ENCODE data around the gene NUP58. TPM values are rescaled to one million over a fixed set of nuclear protein-coding genes. Genes with fewer than 3 reads are reported as not detected.

NUP58 gene
- total and polyA plus RNA-seq, 9 of the 15 experiments (the other 6 are each of a cell fraction or from before 2014, with no cell fraction given), result 12.5 to 98.0 (median 42.6) TPM

- TF ChIP-seq, protein P1, sequence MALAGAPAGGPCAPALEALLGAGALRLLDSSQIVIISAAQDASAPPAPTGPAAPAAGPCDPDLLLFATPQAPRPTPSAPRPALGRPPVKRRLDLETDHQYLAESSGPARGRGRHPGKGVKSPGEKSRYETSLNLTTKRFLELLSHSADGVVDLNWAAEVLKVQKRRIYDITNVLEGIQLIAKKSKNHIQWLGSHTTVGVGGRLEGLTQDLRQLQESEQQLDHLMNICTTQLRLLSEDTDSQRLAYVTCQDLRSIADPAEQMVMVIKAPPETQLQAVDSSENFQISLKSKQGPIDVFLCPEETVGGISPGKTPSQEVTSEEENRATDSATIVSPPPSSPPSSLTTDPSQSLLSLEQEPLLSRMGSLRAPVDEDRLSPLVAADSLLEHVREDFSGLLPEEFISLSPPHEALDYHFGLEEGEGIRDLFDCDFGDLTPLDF (CRISPR knock-in tag; IDR thresholded peaks at IDR 0.05), result 0 out of 2 replicates have a peak, but pooled peaks have one; percentile 72
- TF ChIP-seq TBP (optimal IDR thresholded peaks at IDR 0.05; ENCODE audit: low read depth, low read length) (peak; percentile 71), ZNF277 (CRISPR knock-in tag; IDR thresholded peaks at IDR 0.05; ENCODE audit: borderline replicate concordance) (no peak), PATZ1 (CRISPR knock-in tag; IDR thresholded peaks at IDR 0.05; ENCODE audit: borderline replicate concordance) (no peak), STAT5A (IDR thresholded peaks at IDR 0.05; ENCODE audit: borderline replicate concordance, low read length) (no peak), PURB (CRISPR knock-in tag; IDR thresholded peaks at IDR 0.05; ENCODE audit: low read depth) (no peak), NCOA6 (IDR thresholded peaks at IDR 0.05) (peak; percentile 88), PTTG1 (tag; IDR thresholded peaks at IDR 0.05; ENCODE audit: low read depth) (no peak), CHD2 (IDR thresholded peaks at IDR 0.05; ENCODE audit: low read depth, low read length) (peak; percentile 15; the same call in 1 of the 2 replicates), TSC22D4 (tag; IDR thresholded peaks at IDR 0.05) (no peak), LCOR (CRISPR knock-in tag; IDR thresholded peaks at IDR 0.05) (peak; percentile 60; the same call in 1 of the 2 replicates), RFX7 (CRISPR knock-in tag; IDR thresholded peaks at IDR 0.05) (no peak), RFX1 (IDR thresholded peaks at IDR 0.05) (no peak), ZNF511 (CRISPR knock-in tag; IDR thresholded peaks at IDR 0.05) (0 out of 2 replicates have a peak, but pooled peaks have one; percentile 33)
- TF ChIP-seq, protein P2, sequence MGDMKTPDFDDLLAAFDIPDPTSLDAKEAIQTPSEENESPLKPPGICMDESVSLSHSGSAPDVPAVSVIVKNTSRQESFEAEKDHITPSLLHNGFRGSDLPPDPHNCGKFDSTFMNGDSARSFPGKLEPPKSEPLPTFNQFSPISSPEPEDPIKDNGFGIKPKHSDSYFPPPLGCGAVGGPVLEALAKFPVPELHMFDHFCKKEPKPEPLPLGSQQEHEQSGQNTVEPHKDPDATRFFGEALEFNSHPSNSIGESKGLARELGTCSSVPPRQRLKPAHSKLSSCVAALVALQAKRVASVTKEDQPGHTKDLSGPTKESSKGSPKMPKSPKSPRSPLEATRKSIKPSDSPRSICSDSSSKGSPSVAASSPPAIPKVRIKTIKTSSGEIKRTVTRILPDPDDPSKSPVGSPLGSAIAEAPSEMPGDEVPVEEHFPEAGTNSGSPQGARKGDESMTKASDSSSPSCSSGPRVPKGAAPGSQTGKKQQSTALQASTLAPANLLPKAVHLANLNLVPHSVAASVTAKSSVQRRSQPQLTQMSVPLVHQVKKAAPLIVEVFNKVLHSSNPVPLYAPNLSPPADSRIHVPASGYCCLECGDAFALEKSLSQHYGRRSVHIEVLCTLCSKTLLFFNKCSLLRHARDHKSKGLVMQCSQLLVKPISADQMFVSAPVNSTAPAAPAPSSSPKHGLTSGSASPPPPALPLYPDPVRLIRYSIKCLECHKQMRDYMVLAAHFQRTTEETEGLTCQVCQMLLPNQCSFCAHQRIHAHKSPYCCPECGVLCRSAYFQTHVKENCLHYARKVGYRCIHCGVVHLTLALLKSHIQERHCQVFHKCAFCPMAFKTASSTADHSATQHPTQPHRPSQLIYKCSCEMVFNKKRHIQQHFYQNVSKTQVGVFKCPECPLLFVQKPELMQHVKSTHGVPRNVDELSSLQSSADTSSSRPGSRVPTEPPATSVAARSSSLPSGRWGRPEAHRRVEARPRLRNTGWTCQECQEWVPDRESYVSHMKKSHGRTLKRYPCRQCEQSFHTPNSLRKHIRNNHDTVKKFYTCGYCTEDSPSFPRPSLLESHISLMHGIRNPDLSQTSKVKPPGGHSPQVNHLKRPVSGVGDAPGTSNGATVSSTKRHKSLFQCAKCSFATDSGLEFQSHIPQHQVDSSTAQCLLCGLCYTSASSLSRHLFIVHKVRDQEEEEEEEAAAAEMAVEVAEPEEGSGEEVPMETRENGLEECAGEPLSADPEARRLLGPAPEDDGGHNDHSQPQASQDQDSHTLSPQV (IDR thresholded peaks at IDR 0.05), result no peak
- TF ChIP-seq, protein P3, sequence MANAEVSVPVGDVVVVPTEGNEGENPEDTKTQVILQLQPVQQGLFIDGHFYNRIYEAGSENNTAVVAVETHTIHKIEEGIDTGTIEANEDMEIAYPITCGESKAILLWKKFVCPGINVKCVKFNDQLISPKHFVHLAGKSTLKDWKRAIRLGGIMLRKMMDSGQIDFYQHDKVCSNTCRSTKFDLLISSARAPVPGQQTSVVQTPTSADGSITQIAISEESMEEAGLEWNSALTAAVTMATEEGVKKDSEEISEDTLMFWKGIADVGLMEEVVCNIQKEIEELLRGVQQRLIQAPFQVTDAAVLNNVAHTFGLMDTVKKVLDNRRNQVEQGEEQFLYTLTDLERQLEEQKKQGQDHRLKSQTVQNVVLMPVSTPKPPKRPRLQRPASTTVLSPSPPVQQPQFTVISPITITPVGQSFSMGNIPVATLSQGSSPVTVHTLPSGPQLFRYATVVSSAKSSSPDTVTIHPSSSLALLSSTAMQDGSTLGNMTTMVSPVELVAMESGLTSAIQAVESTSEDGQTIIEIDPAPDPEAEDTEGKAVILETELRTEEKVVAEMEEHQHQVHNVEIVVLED (CRISPR knock-in tag; IDR thresholded peaks at IDR 0.05), result peak; percentile 96
Measured at GRCh38 chr13:25301347-25302113, at the start of gene NUP58 (continued).
